ENCODE results near the gene TTC3. TPM values are rescaled to one million over a fixed set of nuclear protein-coding genes. Genes with fewer than 3 reads are reported as not detected.

The TTC3 gene
- total and polyA plus RNA-seq, 2 of the 13 experiments (the other 11 are each of a cell fraction or from before 2014, with no cell fraction given) = 55.7 to 108 TPM

GRCh38 chr21:37233551-37234146, 160.6 kb downstream of the TTC3 start (continued):
- TF ChIP-seq, protein P1, sequence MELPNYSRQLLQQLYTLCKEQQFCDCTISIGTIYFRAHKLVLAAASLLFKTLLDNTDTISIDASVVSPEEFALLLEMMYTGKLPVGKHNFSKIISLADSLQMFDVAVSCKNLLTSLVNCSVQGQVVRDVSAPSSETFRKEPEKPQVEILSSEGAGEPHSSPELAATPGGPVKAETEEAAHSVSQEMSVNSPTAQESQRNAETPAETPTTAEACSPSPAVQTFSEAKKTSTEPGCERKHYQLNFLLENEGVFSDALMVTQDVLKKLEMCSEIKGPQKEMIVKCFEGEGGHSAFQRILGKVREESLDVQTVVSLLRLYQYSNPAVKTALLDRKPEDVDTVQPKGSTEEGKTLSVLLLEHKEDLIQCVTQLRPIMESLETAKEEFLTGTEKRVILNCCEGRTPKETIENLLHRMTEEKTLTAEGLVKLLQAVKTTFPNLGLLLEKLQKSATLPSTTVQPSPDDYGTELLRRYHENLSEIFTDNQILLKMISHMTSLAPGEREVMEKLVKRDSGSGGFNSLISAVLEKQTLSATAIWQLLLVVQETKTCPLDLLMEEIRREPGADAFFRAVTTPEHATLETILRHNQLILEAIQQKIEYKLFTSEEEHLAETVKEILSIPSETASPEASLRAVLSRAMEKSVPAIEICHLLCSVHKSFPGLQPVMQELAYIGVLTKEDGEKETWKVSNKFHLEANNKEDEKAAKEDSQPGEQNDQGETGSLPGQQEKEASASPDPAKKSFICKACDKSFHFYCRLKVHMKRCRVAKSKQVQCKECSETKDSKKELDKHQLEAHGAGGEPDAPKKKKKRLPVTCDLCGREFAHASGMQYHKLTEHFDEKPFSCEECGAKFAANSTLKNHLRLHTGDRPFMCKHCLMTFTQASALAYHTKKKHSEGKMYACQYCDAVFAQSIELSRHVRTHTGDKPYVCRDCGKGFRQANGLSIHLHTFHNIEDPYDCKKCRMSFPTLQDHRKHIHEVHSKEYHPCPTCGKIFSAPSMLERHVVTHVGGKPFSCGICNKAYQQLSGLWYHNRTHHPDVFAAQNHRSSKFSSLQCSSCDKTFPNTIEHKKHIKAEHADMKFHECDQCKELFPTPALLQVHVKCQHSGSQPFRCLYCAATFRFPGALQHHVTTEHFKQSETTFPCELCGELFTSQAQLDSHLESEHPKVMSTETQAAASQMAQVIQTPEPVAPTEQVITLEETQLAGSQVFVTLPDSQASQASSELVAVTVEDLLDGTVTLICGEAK (IDR thresholded peaks at IDR 0.05) = no peak
- TF ChIP-seq, protein P1 (CRISPR knock-in tag; IDR thresholded peaks at IDR 0.05) = no peak
- TF ChIP-seq ZNF720 (CRISPR knock-in tag; IDR thresholded peaks at IDR 0.05) (no peak), PITX1 (CRISPR knock-in tag; IDR thresholded peaks at IDR 0.05) (no peak), ZNF430 (CRISPR knock-in tag; IDR thresholded peaks at IDR 0.05) (no peak), PRMT3 (CRISPR knock-in tag; IDR thresholded peaks at IDR 0.05; ENCODE audit: borderline replicate concordance, low read depth) (no peak), ZNF792 (CRISPR knock-in tag; IDR thresholded peaks at IDR 0.05) (no peak), HMGXB3 (CRISPR knock-in tag; IDR thresholded peaks at IDR 0.05; ENCODE audit: borderline replicate concordance) (no peak), ZKSCAN1 (IDR thresholded peaks at IDR 0.05; ENCODE audit: low read length) (no peak), SP140L (CRISPR knock-in tag; IDR thresholded peaks at IDR 0.05; ENCODE audit: borderline replicate concordance) (no peak), ATAD3A (CRISPR knock-in tag; IDR thresholded peaks at IDR 0.05) (no peak), ZNF740 (CRISPR knock-in tag; IDR thresholded peaks at IDR 0.05) (no peak)

All from HepG2 (cell line).